Liver (tissue), 3 donors: ENCODE measurements around the gene LPCAT1.

Experiments used
- CTCF ChIP-seq: fragments of 150-350 bp; IDR thresholded peaks from 2 replicates; pipeline ENCODE4 v1.5.1; 2017; ENCODE audit warnings: improper control_type of control experiment, low read depth, low read length; ENCODE audit not compliant: missing input control
- EGR1 ChIP-seq, 2 donors: IDR thresholded peaks; 2 replicates each; pipeline ENCODE4 v1.6.1; 2016 to 2018; ENCODE audit warnings: antibody characterized with exemption in 2 of 2, low read depth in 2 of 2
- HNF4A ChIP-seq, 2 donors: conservative IDR thresholded peaks; 2 replicates each; pipeline ENCODE4 v1.6.1; 2016; ENCODE audit warnings: antibody characterized with exemption in 2 of 2, mild to moderate bottlenecking in 2 of 2
- HNF4G ChIP-seq: IDR thresholded peaks from 2 replicates; pipeline ENCODE4 v1.6.1; 2016; ENCODE audit warnings: antibody characterized with exemption
- RAD21 ChIP-seq, 2 donors: IDR thresholded peaks; 2 replicates each; pipeline ENCODE4 v1.6.1; 2016; ENCODE audit warnings: antibody characterized with exemption in 2 of 2, mild to moderate bottlenecking in 2 of 2
- REST ChIP-seq: IDR thresholded peaks from 2 replicates; pipeline ENCODE4 v1.6.1; 2016; ENCODE audit warnings: antibody characterized with exemption, mild to moderate bottlenecking
- SP1 ChIP-seq: IDR thresholded peaks from 2 replicates; pipeline ENCODE4 v1.6.1; 2018; ENCODE audit warnings: antibody characterized with exemption, mild to moderate bottlenecking
- TAF1 ChIP-seq: conservative IDR thresholded peaks from 2 replicates; pipeline ENCODE4 v1.6.1; 2016; ENCODE audit warnings: antibody characterized with exemption, mild to moderate bottlenecking
- TF ChIP-seq, protein P1 (sequence below): IDR thresholded peaks from 2 replicates; pipeline ENCODE4 v1.6.1; 2016; ENCODE audit warnings: antibody characterized with exemption
- donor health status: healthy.
- donor health status: healthy.

DNA sequence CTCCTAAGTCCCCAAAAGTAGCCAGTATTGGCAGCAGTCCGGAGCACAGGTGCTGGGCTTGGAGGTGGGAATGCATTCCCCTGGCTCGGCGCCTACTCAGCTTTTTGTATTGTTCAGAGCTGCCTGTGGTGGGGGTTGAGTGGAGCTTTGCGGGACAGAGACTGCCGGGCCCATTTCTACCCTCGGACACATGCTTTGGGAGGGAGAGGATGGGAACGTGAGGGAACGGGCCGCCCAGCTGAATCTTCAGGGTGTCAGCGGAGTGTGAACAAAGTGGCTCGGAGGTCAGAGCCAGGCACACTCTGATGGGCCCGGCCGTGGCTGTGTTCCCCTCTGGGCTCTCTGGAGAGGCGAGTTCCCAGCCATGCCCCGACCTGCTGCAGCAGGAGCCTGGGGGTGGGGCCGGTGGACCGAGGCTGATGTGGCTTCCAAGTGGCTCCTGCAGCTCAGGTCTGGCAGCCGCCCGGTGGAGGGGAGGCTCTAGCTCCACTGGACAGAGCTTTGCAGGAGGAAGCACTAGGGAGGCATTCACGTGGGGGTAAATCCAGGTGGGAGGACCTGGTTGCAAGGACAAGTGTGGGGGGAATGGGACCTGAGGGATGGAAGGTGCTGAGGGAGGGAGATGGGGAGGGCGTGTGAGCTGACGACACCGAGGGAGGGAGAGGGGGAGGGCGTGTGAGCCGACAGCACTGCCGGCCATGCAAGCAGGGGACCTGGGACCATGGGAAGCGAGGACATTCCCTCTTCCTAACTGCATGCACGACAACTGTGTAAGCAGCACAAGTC lies 47.4 kb downstream of the LPCAT1 start:
- TF ChIP-seq CTCF (no peak), HNF4G (no peak), REST (no peak), SP1 (no peak), RAD21 (IDR thresholded peaks at IDR 0.05) (no peak), EGR1 (IDR thresholded peaks at IDR 0.05; ENCODE audit: low read depth in 2 of 2) (no peak), TAF1 (no peak), HNF4A (conservative IDR thresholded peaks at IDR 0.05) (no peak)
- TF ChIP-seq, protein P1, sequence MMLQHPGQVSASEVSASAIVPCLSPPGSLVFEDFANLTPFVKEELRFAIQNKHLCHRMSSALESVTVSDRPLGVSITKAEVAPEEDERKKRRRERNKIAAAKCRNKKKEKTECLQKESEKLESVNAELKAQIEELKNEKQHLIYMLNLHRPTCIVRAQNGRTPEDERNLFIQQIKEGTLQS: no peak
